NB4 (cell line): ENCODE measurements around the gene HNRNPA2B1.

Experiments
- CTCF ChIP-seq: IDR thresholded peaks from one replicate; pipeline ENCODE4 v1.5.1; 2012; ENCODE audit warnings: low read depth, low read length
- POLR2A ChIP-seq: IDR thresholded peaks from 2 replicates; pipeline ENCODE4 v1.6.1; 2011; ENCODE audit warnings: mild to moderate bottlenecking; ENCODE audit not compliant: insufficient read length; ENCODE audit errors: extremely low read depth
- TF ChIP-seq, protein P1 (sequence below): IDR thresholded peaks from 2 replicates; pipeline ENCODE4 v1.6.1; 2011; ENCODE audit warnings: low read depth, low read length

GRCh38 chr7:26156451-26157420 lies 43.8 kb downstream of the HNRNPA2B1 start:
- TF ChIP-seq POLR2A (no peak), CTCF (no peak)
- TF ChIP-seq, protein P1, sequence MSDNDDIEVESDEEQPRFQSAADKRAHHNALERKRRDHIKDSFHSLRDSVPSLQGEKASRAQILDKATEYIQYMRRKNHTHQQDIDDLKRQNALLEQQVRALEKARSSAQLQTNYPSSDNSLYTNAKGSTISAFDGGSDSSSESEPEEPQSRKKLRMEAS = no peak
